K562 (cell line): ENCODE data around the gene OSBPL1A. TPM values are rescaled to one million over a fixed set of nuclear protein-coding genes. Genes with fewer than 3 reads are reported as not detected.
A peak's percentile ranks its signal among the peaks of the same experiment; 100 is the strongest.

Source experiments
- ATAC-seq: fragments of 200-7000 bp; cut with Tn5 transposase; 3 replicates; pipeline ENCODE4 v1.9.1; 2020; ENCODE audit warnings: moderate library complexity
- BruUV-seq: library from RNA; stranded (reverse); fragments of 400-500 nt; replicated peaks from 2 replicates; lab custom pipeline; 2021; lab: Mats Ljungman, UMichigan
- CTCF ChIA-PET: fragments of 300-600 bp; formaldehyde crosslinking; extraction: SDS; loops from one replicate; lab custom pipeline; 2021; ENCODE audit warnings: low intra/inter-chr PET ratio; lab: Yijun Ruan, JAX
- POLR2A ChIA-PET: fragments of 300-600, 350-650 bp; sonication (Branson Sonifier 250); formaldehyde crosslinking; extraction: SDS; loops from one replicate; lab custom pipeline; 2021; ENCODE audit warnings: antibody characterized with exemption, inconsistent platforms; lab: Yijun Ruan, JAX
- DNase-seq, 4 experiments: peaks; one replicate each; pipeline versions ENCODE4 v3.0.0 to v3.0.0-alpha.2; 2011 to 2018; ENCODE audit warnings: low spot score in 3 of 4, mixed read lengths in 3 of 4; ENCODE audit errors: extremely low read depth in 1 of 4
- FAIRE-seq: peaks from 2 replicates; lab custom pipeline; 2011; peaks lifted over from hg19 to GRCh38; lab: Jason Lieb, UNC
- H2AFZ ChIP-seq: 2 replicates; pipeline ENCODE4 v1.6.0; 2011; ENCODE audit warnings: low read depth, low read length, control low read depth, inconsistent platforms
- H3K27ac ChIP-seq: fragments of 200-600 bp; 3 replicates; pipeline ENCODE4 v1.8.0; 2011; ENCODE audit warnings: low read depth, mild to moderate bottlenecking, control low read depth, inconsistent platforms, low read length, moderate library complexity, mixed read lengths; ENCODE audit errors: extremely low read depth
- H3K27me3 ChIP-seq, 2 experiments: fragments of 300-600 bp in 1 of 2; 2 replicates in 1 of 2; 3 replicates in 1 of 2; pipeline versions ENCODE4 v1.6.0 to v1.8.0; 2011; ENCODE audit warnings: inconsistent platforms in 2 of 2, low read length in 2 of 2, mild to moderate bottlenecking in 1 of 2, mixed read lengths in 1 of 2, moderate library complexity in 1 of 2; ENCODE audit not compliant: control insufficient read depth in 2 of 2, insufficient read depth in 2 of 2
- H3K36me3 ChIP-seq: fragments of 300-600 bp; 3 replicates; pipeline ENCODE4 v1.8.0; 2011; ENCODE audit warnings: mild to moderate bottlenecking, low read length, inconsistent platforms; ENCODE audit not compliant: control insufficient read depth, insufficient read depth
- H3K4me1 ChIP-seq, 2 experiments: fragments of 200-600 bp in 1 of 2; replicated peaks in 1 of 2; 2 replicates in 1 of 2; 3 replicates in 1 of 2; pipeline versions ENCODE4 v1.5.1 to v1.8.0; 2011; ENCODE audit warnings: inconsistent platforms in 2 of 2, low read length in 2 of 2, mild to moderate bottlenecking in 1 of 2, mixed read lengths in 1 of 2, moderate library complexity in 1 of 2; ENCODE audit not compliant: control insufficient read depth in 2 of 2, insufficient read depth in 2 of 2
- H3K4me2 ChIP-seq: 2 replicates; pipeline ENCODE4 v1.6.1; 2011; ENCODE audit warnings: low read length, control low read depth, inconsistent platforms, mixed read lengths; ENCODE audit not compliant: insufficient read depth
- H3K4me3 ChIP-seq: fragments of 200-600 bp; sonication (generic), shearing (Covaris generic); 2 replicates; pipeline ENCODE4 v1.5.1; 2016; ENCODE audit warnings: control low read depth, inconsistent platforms
- H3K79me2 ChIP-seq: fragments of 200-600 bp; 3 replicates; pipeline ENCODE4 v1.8.0; 2011; ENCODE audit warnings: low read length, inconsistent platforms; ENCODE audit not compliant: control insufficient read depth, insufficient read depth
- H3K9ac ChIP-seq, 2 experiments: 2 replicates each; pipeline versions ENCODE4 v1.6.0 to v1.6.1; 2011; ENCODE audit warnings: low read depth in 2 of 2, low read length in 2 of 2, control low read depth in 1 of 2, inconsistent platforms in 1 of 2, mild to moderate bottlenecking in 1 of 2, mixed read lengths in 1 of 2; ENCODE audit not compliant: insufficient read depth in 1 of 2
- H3K9me1 ChIP-seq: one replicate; pipeline ENCODE4 v1.6.0; 2011; ENCODE audit warnings: inconsistent platforms, mild to moderate bottlenecking, low read length, moderate library complexity; ENCODE audit not compliant: control insufficient read depth, insufficient read depth
- H3K9me3 ChIP-seq: replicated peaks from 2 replicates; pipeline ENCODE4 v1.5.1; 2011; ENCODE audit warnings: low read depth, low read length, inconsistent platforms; ENCODE audit not compliant: control insufficient read depth, insufficient read depth
- H4K20me1 ChIP-seq: replicated peaks from 2 replicates; pipeline ENCODE4 v1.6.1; 2011; ENCODE audit warnings: low read length, inconsistent platforms, mixed read lengths; ENCODE audit not compliant: control insufficient read depth, insufficient read depth
- GABPB1 ChIP-seq: sonication (generic); formaldehyde crosslinking; IDR thresholded peaks from 2 replicates; pipeline ENCODE4 v1.8.0; 2022; ENCODE audit warnings: mild to moderate bottlenecking, missing genetic modification reagents
- MCM3 ChIP-seq: fragments of 450-650 bp; IDR thresholded peaks from 2 replicates; pipeline ENCODE4 v1.6.1; 2016
- POLR2AphosphoS5 ChIP-seq: IDR thresholded peaks from 2 replicates; pipeline ENCODE4 v1.6.1; 2011; ENCODE audit warnings: mild to moderate bottlenecking, low read depth, low read length, moderate library complexity; ENCODE audit not compliant: control insufficient read depth, insufficient read depth
- SIX5 ChIP-seq, 2 experiments: IDR thresholded peaks; 2 replicates each; pipeline ENCODE4 v1.6.1; 2011; ENCODE audit warnings: low read length in 2 of 2, borderline replicate concordance in 1 of 2, low read depth in 1 of 2, mild to moderate bottlenecking in 1 of 2, moderate library complexity in 1 of 2; ENCODE audit not compliant: insufficient read depth in 1 of 2
- SPI1 ChIP-seq: IDR thresholded peaks from 2 replicates; pipeline ENCODE4 v1.6.1; 2011; ENCODE audit warnings: low read depth, low read length, control low read depth, borderline replicate concordance
- TCF7 ChIP-seq: sonication (generic); IDR thresholded peaks from 2 replicates; pipeline ENCODE4 v1.6.1; 2016; ENCODE audit warnings: antibody characterized with exemption, borderline replicate concordance
- TFE3 ChIP-seq: fragments of 450-650 bp; formaldehyde crosslinking; IDR thresholded peaks from 2 replicates; pipeline ENCODE4 v1.4.0; 2020; ENCODE audit warnings: mild to moderate bottlenecking, mixed read lengths
- ZNF239 ChIP-seq: fragments of 250-450 bp; sonication (Bioruptor Pico); IDR thresholded peaks from 2 replicates; pipeline ENCODE4 v1.4.0; 2020; ENCODE audit warnings: mild to moderate bottlenecking
- ZNF764 ChIP-seq: fragments of 250-450 bp; sonication (Bioruptor Pico); IDR thresholded peaks from 2 replicates; pipeline ENCODE4 v1.4.0; 2020; ENCODE audit warnings: low read depth, mild to moderate bottlenecking, moderate library complexity
- ZSCAN29 ChIP-seq: fragments of 450-650 bp; IDR thresholded peaks from 2 replicates; pipeline ENCODE4 v1.6.1; 2017
- WGBS: fragments of 100-300 bp; shearing (Covaris generic); methylation state at CpG from one replicate; pipeline ENCODE4 v1.1.6; 2016; ENCODE audit warnings: low coverage, mixed read lengths; ENCODE audit not compliant: insufficient coverage; ENCODE audit errors: missing lambda C conversion rate; 5-methylcytosine and 5-hydroxymethylcytosine counted together
- in situ Hi-C: fragments of 300-500 bp; cut with MboI; formaldehyde crosslinking; loops from 4 replicates; pipeline ENCODE4 v1.15.0; 2018; ENCODE audit warnings: inconsistent platforms, mixed read lengths
- intact Hi-C: fragments of 100-400 bp; cut with micrococcal nuclease; formaldehyde crosslinking; loops from 2 replicates; pipeline ENCODE4 v1.14.2; 2022
- polyA plus RNA-seq, 8 experiments: library from polyadenylated mRNA; depleted of rRNA in 4 of 8; stranded (reverse) in 5 of 8; unstranded in 3 of 8; fragments of >200 nt; fragmentation: Nextera tagmentation in 2 of 8; fragmentation: Illumina TruSeq in 1 of 8; extraction: Ambion mirVana in 2 of 8; extraction: Trizol in 1 of 8; gene quantifications; 2 replicates each; pipeline versions ENCODE4 v1.2.1 to v1.2.3, GENCODE V29; 2011 to 2014; ENCODE audit warnings: inconsistent platforms in 1 of 8, missing spikeins in 1 of 8
- total RNA-seq, 7 experiments: library from RNA; depleted of rRNA in 6 of 7; stranded (reverse); fragments of >200 nt in 6 of 7; fragmentation: Illumina TruSeq in 2 of 7; extraction: Trizol in 2 of 7; gene quantifications; 2 replicates each; pipeline versions ENCODE4 v1.2.1 to v1.2.3, GENCODE V29; 2011 to 2021; ENCODE audit warnings: low replicate concordance in 1 of 7

OSBPL1A gene
- total and polyA plus RNA-seq, 9 of the 15 experiments (the other 6 are each of a cell fraction or from before 2014, with no cell fraction given): 0.40 to 0.49 TPM; not detected in 7

- Histone ChIP-seq H2AFZ (no peak overlapping the region), H3K9me3 (no peaks in the 10 kb centered on the region), H3K9ac (no peak overlapping the region), H3K36me3 (no peaks in the 10 kb centered on the region), H4K20me1 (no peaks in the 10 kb centered on the region), H3K9me1 (no peaks in the 10 kb centered on the region), H3K4me1 (no peaks in the 10 kb centered on the region), H3K27me3 (no peaks in the 10 kb centered on the region), H3K79me2 (no peaks in the 10 kb centered on the region), H3K4me2 (no peak overlapping the region), H3K4me3 (no peak overlapping the region), H3K27ac (no peak overlapping the region)
- TF ChIP-seq TCF7: no peak
- peak; percentile 2; the same call in 1 of the 2 replicates for TF ChIP-seq TFE3 (CRISPR knock-in tag)
- ChIA-PET POLR2A (no interaction called here), CTCF (no interaction called here)
- no peak for FAIRE-seq
- no peak for DNase-seq
- in situ Hi-C loops: no loop called here
- no peak for ATAC-seq
- intact Hi-C loops: no loop called here
- no TSS peak for BruUV-seq
- 0% methylated on average over 3 of the region's 3 CpGs for WGBS
Measured at GRCh38 chr18:24300703-24301102, 96.9 kb downstream of the OSBPL1A start.

- POLR2A ChIA-PET: no interaction called here
- Histone ChIP-seq H3K36me3 (no peaks in the 10 kb centered on the region), H3K27me3 (peaks cover 2 to 5% of the 10 kb centered on the region in 2 experiments; a peak in 1 of 5 replicates), H3K4me3 (no peak overlapping the region), H3K27ac (no peak overlapping the region), H3K9me1 (no peaks in the 10 kb centered on the region)
- intact Hi-C loops (loop anchor here (10.0 kb wide), 1 partner anchor 59 kb away; no protein-coding TSS in a partner anchor), in situ Hi-C loops (no loop called here)
- CTCF ChIA-PET: no interaction called here
- TF ChIP-seq ZNF764 (no peak), MCM3 (no peak), SIX5 (IDR thresholded peaks at IDR 0.05; ENCODE audit: borderline replicate concordance in 1 of 2, insufficient read depth in 1 of 2, low read depth in 1 of 2, low read length in 2 of 2) (no peak), ZNF239 (no peak), GABPB1 (CRISPR knock-in tag) (no peak), ZSCAN29 (no peak), SPI1 (peak; percentile 64; the same call in 1 of the 2 replicates), POLR2AphosphoS5 (no peak)
- TF ChIP-seq, all 486 proteins: peak for 1
- H2AFZ ChIP-seq: no peak overlapping the region
- no peaks in the 10 kb centered on the region for H3K4me1 ChIP-seq
- ATAC-seq: no peak
- FAIRE-seq: no peak
- no peaks in the 10 kb centered on the region for H3K79me2 ChIP-seq
- H3K9ac ChIP-seq: no peak overlapping the region
- 0% methylated on average over 3 of the region's 3 CpGs for WGBS
- H3K9me3 ChIP-seq: no peaks in the 10 kb centered on the region
- DNase-seq: no peak
- no peaks in the 10 kb centered on the region for H4K20me1 ChIP-seq
- no TSS peak for BruUV-seq
- no peak overlapping the region for H3K4me2 ChIP-seq
Measured at GRCh38 chr18:24296276-24296675, 101.3 kb downstream of the OSBPL1A start.
